C4-2B (cell line): ENCODE data around the gene ACADS.

Source experiments
- H3K27ac ChIP-seq: fragments of 450-650 bp; 2 replicates; pipeline ENCODE4 v1.5.1; 2017
- CTCF ChIP-seq: fragments of 450-650 bp; conservative IDR thresholded peaks from 2 replicates; pipeline ENCODE4 v1.5.1; 2017; ENCODE audit warnings: mild to moderate bottlenecking
- ZFX ChIP-seq: fragments of 450-650 bp; IDR thresholded peaks from 2 replicates; pipeline ENCODE4 v1.6.1; 2017

Gene ACADS

GRCh38 chr12:120739031-120739762 is 13.6 kb downstream of the ACADS start:
- no peak overlapping the region for H3K27ac ChIP-seq
- TF ChIP-seq ZFX: no peak
- no peak for TF ChIP-seq CTCF

- H3K27ac ChIP-seq: no peak overlapping the region
- TF ChIP-seq CTCF: no peak
- no peak for TF ChIP-seq ZFX
These were observed 14.4 kb downstream of the ACADS start for GRCh38 chr12:120739821-120740613.

- TF ChIP-seq CTCF (no peak), ZFX (no peak)
- no peak overlapping the region for H3K27ac ChIP-seq
These were observed 15.2 kb downstream of the ACADS start for GRCh38 chr12:120740871-120741270.

- no peak overlapping the region for H3K27ac ChIP-seq
- TF ChIP-seq ZFX (no peak), CTCF (no peak)
These were observed 16.1 kb downstream of the ACADS start for GRCh38 chr12:120741476-120742421.

- TF ChIP-seq ZFX: no peak
- no peak for TF ChIP-seq CTCF
- H3K27ac ChIP-seq: no peak overlapping the region
These were observed 19.4 kb downstream of the ACADS start for GRCh38 chr12:120744922-120745493.

GRCh38 chr12:120748242-120748641 is 22.6 kb downstream of the ACADS start:
- H3K27ac ChIP-seq: no peak overlapping the region
- TF ChIP-seq ZFX: no peak
- no peak for TF ChIP-seq CTCF
